Calu3 (cell line): ENCODE data around the gene HDAC7. TPM values are rescaled to one million over a fixed set of nuclear protein-coding genes. Genes with fewer than 3 reads are reported as not detected.

Source experiments
- BruUV-seq: library from RNA; stranded (reverse); fragments of 400-500 nt; replicated peaks from 2 replicates; lab custom pipeline; 2021; lab: Mats Ljungman, UMichigan
- CTCF ChIA-PET: fragments of 300-600 bp; sonication (Branson Sonifier 250); formaldehyde crosslinking; loops from one replicate; lab custom pipeline; 2022; ENCODE audit warnings: antibody characterized with exemption; lab: Charles Lee
- DNase-seq: peaks from one replicate; pipeline ENCODE4 v3.0.0; 2022
- H3K27ac Mint-ChIP-seq: one replicate; pipeline ENCODE4 v1.8.0; 2022; ENCODE audit warnings: mixed read lengths; ENCODE audit not compliant: unreplicated experiment
- H3K27me3 Mint-ChIP-seq: one replicate; pipeline ENCODE4 v1.8.0; 2022; ENCODE audit warnings: mixed read lengths; ENCODE audit not compliant: unreplicated experiment
- H3K36me3 Mint-ChIP-seq: one replicate; pipeline ENCODE4 v1.8.0; 2022; ENCODE audit warnings: mild to moderate bottlenecking, moderate library complexity, mixed read lengths; ENCODE audit not compliant: insufficient read depth, unreplicated experiment
- H3K4me1 Mint-ChIP-seq: one replicate; pipeline ENCODE4 v1.8.0; 2022; ENCODE audit warnings: mild to moderate bottlenecking, low read depth, mixed read lengths; ENCODE audit not compliant: unreplicated experiment
- H3K4me3 Mint-ChIP-seq: one replicate; pipeline ENCODE4 v1.8.0; 2022; ENCODE audit warnings: mild to moderate bottlenecking, low read depth, moderate library complexity, mixed read lengths; ENCODE audit not compliant: unreplicated experiment
- H3K9me3 Mint-ChIP-seq: one replicate; pipeline ENCODE4 v1.8.0; 2022; ENCODE audit warnings: low read depth, mixed read lengths; ENCODE audit not compliant: unreplicated experiment
- intact Hi-C: fragments of 100-400 bp; cut with micrococcal nuclease; formaldehyde crosslinking; loops from one replicate; pipeline ENCODE4 v1.10.0; 2022; ENCODE audit not compliant: unreplicated experiment
- total RNA-seq: library from RNA; stranded (reverse); gene quantifications from 2 replicates; pipeline ENCODE4 v1.2.3, GENCODE V29; 2022
- TF ChIP-seq, protein P1 (sequence below): fragments of 200-600 bp; IDR thresholded peaks from one replicate; pipeline ENCODE4 v1.8.0; 2022; ENCODE audit warnings: antibody characterized with exemption; ENCODE audit not compliant: unreplicated experiment

Gene HDAC7
- total RNA-seq, 1 experiment from 2014 or later: 41.8 TPM

DNA sequence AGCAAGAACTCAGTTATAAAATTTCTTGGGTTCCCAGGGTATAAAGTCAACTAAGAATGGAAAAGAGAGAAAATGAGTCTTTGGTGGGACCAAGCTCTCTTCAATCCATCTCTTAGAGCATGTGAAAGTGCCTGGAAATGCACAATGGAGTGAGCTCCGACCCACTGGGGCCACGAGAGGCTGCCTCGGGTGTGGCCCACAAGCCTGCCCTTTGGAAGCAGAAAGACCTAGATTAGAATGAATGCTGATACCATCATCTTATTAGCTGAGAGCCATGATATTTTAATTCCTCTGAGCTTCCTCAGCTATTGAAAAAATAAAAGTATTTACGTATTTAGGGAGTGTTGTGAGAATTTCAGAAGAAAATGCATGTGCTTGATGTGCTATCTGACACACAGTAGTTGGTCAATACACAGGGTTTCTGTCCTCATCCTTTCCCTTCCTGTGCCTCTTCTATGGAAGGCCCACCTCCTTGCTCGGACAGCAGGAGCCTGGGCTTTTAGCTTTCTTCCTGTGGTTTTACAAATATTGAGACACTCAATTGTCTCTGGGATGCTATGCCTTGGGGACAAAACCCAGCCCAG lies 42.6 kb upstream of the HDAC7 start:
- TF ChIP-seq, protein P1, sequence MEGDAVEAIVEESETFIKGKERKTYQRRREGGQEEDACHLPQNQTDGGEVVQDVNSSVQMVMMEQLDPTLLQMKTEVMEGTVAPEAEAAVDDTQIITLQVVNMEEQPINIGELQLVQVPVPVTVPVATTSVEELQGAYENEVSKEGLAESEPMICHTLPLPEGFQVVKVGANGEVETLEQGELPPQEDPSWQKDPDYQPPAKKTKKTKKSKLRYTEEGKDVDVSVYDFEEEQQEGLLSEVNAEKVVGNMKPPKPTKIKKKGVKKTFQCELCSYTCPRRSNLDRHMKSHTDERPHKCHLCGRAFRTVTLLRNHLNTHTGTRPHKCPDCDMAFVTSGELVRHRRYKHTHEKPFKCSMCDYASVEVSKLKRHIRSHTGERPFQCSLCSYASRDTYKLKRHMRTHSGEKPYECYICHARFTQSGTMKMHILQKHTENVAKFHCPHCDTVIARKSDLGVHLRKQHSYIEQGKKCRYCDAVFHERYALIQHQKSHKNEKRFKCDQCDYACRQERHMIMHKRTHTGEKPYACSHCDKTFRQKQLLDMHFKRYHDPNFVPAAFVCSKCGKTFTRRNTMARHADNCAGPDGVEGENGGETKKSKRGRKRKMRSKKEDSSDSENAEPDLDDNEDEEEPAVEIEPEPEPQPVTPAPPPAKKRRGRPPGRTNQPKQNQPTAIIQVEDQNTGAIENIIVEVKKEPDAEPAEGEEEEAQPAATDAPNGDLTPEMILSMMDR: no peak
- Mint-ChIP-seq H3K36me3 (no peaks in the 10 kb centered on the region), H3K27ac (no peak overlapping the region), H3K4me3 (no peak overlapping the region), H3K4me1 (peaks cover 7% of the 10 kb centered on the region), H3K27me3 (no peaks in the 10 kb centered on the region), H3K9me3 (no peaks in the 10 kb centered on the region)
- no peak for DNase-seq
- no TSS peak for BruUV-seq
- CTCF ChIA-PET: no interaction called here
- intact Hi-C loops: no loop called here

DNA sequence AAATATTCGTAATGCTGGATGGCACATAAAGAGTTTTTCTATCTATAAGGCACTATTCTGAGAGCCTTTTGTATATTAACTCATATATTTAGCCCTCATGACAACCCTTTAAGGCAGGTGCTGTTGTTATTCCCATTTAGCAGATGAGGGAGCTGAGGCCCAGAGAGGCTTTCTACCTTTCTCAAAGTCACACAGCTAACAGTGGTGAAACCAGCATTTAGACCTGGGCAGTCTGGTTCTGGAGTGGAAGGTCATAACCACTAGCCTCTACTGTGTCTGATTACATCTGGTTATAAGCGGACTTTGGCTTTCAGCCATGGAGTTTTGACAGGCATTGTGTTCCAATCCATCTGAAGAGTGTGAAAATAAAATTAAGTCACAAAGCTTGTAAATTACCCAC lies 41.2 kb upstream of the HDAC7 start:
- H3K36me3 Mint-ChIP-seq: no peaks in the 10 kb centered on the region
- TF ChIP-seq, protein P1: no peak
- no TSS peak for BruUV-seq
- intact Hi-C loops: no loop called here
- H3K27me3 Mint-ChIP-seq: no peaks in the 10 kb centered on the region
- peaks cover 7% of the 10 kb centered on the region for H3K4me1 Mint-ChIP-seq
- no peak overlapping the region for H3K4me3 Mint-ChIP-seq
- no peak for DNase-seq
- no peak overlapping the region for H3K27ac Mint-ChIP-seq
- no peaks in the 10 kb centered on the region for H3K9me3 Mint-ChIP-seq
- CTCF ChIA-PET: no interaction called here

DNA sequence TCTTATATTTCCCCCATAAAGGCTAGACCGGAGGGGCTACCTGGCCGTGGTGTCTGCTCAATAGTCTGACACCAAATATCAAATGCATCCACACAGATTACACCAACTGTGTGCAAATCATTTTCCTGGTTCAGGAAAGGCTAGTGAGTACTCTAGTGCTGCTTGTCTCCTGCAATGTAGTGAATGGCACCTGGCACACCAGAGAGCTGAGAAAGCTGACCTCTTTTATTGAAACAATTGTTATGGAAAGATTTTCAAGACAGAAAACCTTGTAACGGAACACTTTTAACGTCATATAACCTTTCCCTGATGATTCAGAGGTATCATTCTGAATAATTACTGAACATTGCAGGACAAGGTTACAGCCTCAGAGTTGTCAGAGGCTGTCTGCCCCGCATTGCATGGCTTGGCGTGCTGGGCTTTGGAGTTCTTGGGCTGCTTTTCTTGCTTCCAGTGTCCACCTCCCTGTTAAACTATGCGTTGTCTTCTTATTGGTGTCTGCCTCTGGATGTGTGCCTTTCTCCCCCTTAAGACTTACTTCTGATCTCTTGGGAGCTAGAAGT lies 40.7 kb upstream of the HDAC7 start:
- H3K27ac Mint-ChIP-seq: no peak overlapping the region
- CTCF ChIA-PET: no interaction called here
- no peaks in the 10 kb centered on the region for H3K27me3 Mint-ChIP-seq
- BruUV-seq: no TSS peak
- peaks cover 7% of the 10 kb centered on the region for H3K4me1 Mint-ChIP-seq
- TF ChIP-seq, protein P1: no peak
- H3K9me3 Mint-ChIP-seq: no peaks in the 10 kb centered on the region
- intact Hi-C loops: no loop called here
- no peaks in the 10 kb centered on the region for H3K36me3 Mint-ChIP-seq
- H3K4me3 Mint-ChIP-seq: no peak overlapping the region
- DNase-seq: no peak

DNA sequence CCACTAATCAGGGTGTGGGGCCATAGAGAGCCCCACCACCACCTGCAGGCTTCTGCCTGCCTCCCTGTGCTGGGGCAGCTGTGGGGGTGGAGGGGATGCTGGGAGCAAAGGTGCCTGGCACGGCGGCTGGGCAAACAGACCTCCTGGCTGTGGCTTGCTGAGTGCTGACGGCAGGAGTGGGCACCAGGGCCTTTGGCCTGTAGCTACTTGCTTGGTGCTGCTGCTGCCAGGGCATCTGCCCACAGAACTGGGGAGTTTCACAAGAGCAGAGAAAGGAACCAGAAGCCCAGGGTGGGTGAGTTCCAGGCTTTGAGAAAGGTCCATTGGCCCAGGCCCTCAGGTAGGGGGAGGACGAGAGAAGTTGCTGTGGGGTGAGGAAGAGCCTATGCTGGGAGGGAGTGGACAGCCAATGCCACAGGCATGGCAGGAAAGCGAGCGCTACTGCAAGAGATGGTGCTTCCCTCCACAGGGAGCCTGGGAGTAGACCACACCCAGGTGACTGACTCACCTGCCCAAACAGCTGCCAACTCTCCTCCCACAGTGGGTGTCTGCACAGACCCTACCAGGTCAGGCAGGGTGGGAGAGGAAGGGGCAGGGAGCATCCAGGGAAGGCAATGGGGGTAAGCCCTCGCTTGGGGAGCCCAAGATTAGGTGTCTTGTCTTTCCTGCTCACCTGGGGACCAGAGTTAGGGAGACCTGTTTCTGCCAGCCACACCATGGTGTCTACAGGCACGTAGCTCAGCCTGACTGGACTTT lies 39.0 kb upstream of the HDAC7 start:
- Mint-ChIP-seq H3K4me1 (peaks cover 7% of the 10 kb centered on the region), H3K9me3 (no peaks in the 10 kb centered on the region), H3K36me3 (no peaks in the 10 kb centered on the region), H3K27ac (no peak overlapping the region), H3K4me3 (no peak overlapping the region), H3K27me3 (no peaks in the 10 kb centered on the region)
- DNase-seq: no peak
- intact Hi-C loops: no loop called here
- no TSS peak for BruUV-seq
- TF ChIP-seq, protein P1: no peak
- CTCF ChIA-PET: no interaction called here
